Neural cell (in vitro differentiated cells): ENCODE data around the gene HSD17B8. TPM values are rescaled to one million over a fixed set of nuclear protein-coding genes. Genes with fewer than 3 reads are reported as not detected.

ENCODE experiments used
- H2AFZ ChIP-seq: fragments of 200-600, 300-800 bp; sonication (generic), shearing (Covaris generic); 2 replicates; pipeline ENCODE4 v1.6.0; 2014; ENCODE audit warnings: low read depth, mild to moderate bottlenecking, antibody characterized with exemption, low read length, moderate library complexity
- H3F3A ChIP-seq: fragments of 200-600 bp; shearing (Covaris generic); 2 replicates; pipeline ENCODE4 v1.6.1; 2016; ENCODE audit warnings: mild to moderate bottlenecking, moderate library complexity, mixed read lengths, antibody characterized with exemption, low read length; ENCODE audit not compliant: insufficient read depth, poor library complexity, severe bottlenecking
- H3K27ac ChIP-seq: fragments of 200-600, 300-800 bp; sonication (generic), shearing (Covaris generic); 2 replicates; pipeline ENCODE4 v1.5.1; 2014; ENCODE audit warnings: mild to moderate bottlenecking, low read length, moderate library complexity
- H3K27me3 ChIP-seq: fragments of 300-800, 200-600 bp; sonication (generic), shearing (Covaris generic); 2 replicates; pipeline ENCODE4 v1.6.0; 2014; ENCODE audit warnings: mild to moderate bottlenecking, low read depth, low read length, moderate library complexity; ENCODE audit not compliant: insufficient read depth
- H3K36me3 ChIP-seq: fragments of 300-800, 200-600 bp; sonication (generic), shearing (Covaris generic); 2 replicates; pipeline ENCODE4 v1.5.1; 2014; ENCODE audit warnings: mild to moderate bottlenecking, antibody characterized with exemption, low read length, moderate library complexity; ENCODE audit not compliant: insufficient read depth
- H3K4me2 ChIP-seq: fragments of 300-800, 200-600 bp; sonication (generic), shearing (Covaris generic); 2 replicates; pipeline ENCODE4 v1.6.0; 2014; ENCODE audit warnings: mild to moderate bottlenecking, low read length
- H3K4me3 ChIP-seq: fragments of 300-800, 200-600 bp; sonication (generic), shearing (Covaris generic); 2 replicates; pipeline ENCODE4 v1.5.1; 2014; ENCODE audit warnings: mild to moderate bottlenecking, low read length, moderate library complexity
- H3K79me2 ChIP-seq: fragments of 200-600 bp; shearing (Covaris generic); replicated peaks from 2 replicates; pipeline ENCODE4 v1.6.0; 2014; ENCODE audit warnings: mild to moderate bottlenecking, low read length, moderate library complexity; ENCODE audit not compliant: insufficient read depth
- H3K9ac ChIP-seq: fragments of 300-800, 200-600 bp; sonication (generic), shearing (Covaris generic); 2 replicates; pipeline ENCODE4 v1.6.1; 2016; ENCODE audit warnings: mild to moderate bottlenecking, low read length, mixed read lengths
- H3K9me2 ChIP-seq: fragments of 200-600 bp; shearing (Covaris generic); 2 replicates; pipeline ENCODE4 v1.6.1; 2016; ENCODE audit warnings: mild to moderate bottlenecking, low read length, mixed read lengths; ENCODE audit not compliant: insufficient read depth
- H3K9me3 ChIP-seq: fragments of 200-600, 300-800 bp; sonication (generic), shearing (Covaris generic); 2 replicates; pipeline ENCODE4 v1.6.1; 2016; ENCODE audit warnings: mild to moderate bottlenecking, mixed run types, low read length, moderate library complexity, mixed read lengths
- H4K20me1 ChIP-seq: fragments of 200-600 bp; shearing (Covaris generic); 2 replicates; pipeline ENCODE4 v1.6.1; 2016; ENCODE audit warnings: mild to moderate bottlenecking, mixed run types; ENCODE audit not compliant: insufficient read depth
- CTCF ChIP-seq: fragments of 450-650 bp; IDR thresholded peaks from 2 replicates; pipeline ENCODE4 v1.5.1; 2014; ENCODE audit warnings: antibody characterized with exemption, mild to moderate bottlenecking, moderate library complexity; ENCODE audit not compliant: poor library complexity, severe bottlenecking
- EP300 ChIP-seq: fragments of 450-650 bp; conservative IDR thresholded peaks from 2 replicates; pipeline ENCODE4 v1.6.1; 2014; ENCODE audit warnings: antibody characterized with exemption, mild to moderate bottlenecking, moderate library complexity; ENCODE audit not compliant: poor library complexity, severe bottlenecking
- EZH2 ChIP-seq: fragments of 200-600, 300-800 bp; shearing (Covaris generic), sonication (generic); IDR thresholded peaks from 2 replicates; pipeline ENCODE4 v1.6.1; 2014; ENCODE audit warnings: antibody characterized with exemption, low read length, borderline replicate concordance, mild to moderate bottlenecking; ENCODE audit not compliant: insufficient read depth, poor library complexity, severe bottlenecking
- MXI1 ChIP-seq: fragments of 450-650 bp; conservative IDR thresholded peaks from 2 replicates; pipeline ENCODE4 v1.6.1; 2014; ENCODE audit warnings: antibody characterized with exemption, mild to moderate bottlenecking; ENCODE audit not compliant: poor library complexity, severe bottlenecking
- POLR2AphosphoS5 ChIP-seq: IDR thresholded peaks from 2 replicates; pipeline ENCODE4 v1.6.1; 2012
- RAD21 ChIP-seq: fragments of 450-650 bp; conservative IDR thresholded peaks from 2 replicates; pipeline ENCODE4 v1.6.1; 2014; ENCODE audit warnings: antibody characterized with exemption, mild to moderate bottlenecking, moderate library complexity
- REST ChIP-seq: IDR thresholded peaks from 2 replicates; pipeline ENCODE4 v1.6.1; 2012; ENCODE audit warnings: borderline replicate concordance
- SMC3 ChIP-seq: fragments of 450-650 bp; conservative IDR thresholded peaks from 2 replicates; pipeline ENCODE4 v1.6.1; 2014; ENCODE audit warnings: antibody characterized with exemption, mild to moderate bottlenecking, moderate library complexity; ENCODE audit not compliant: poor library complexity
- TAF1 ChIP-seq: IDR thresholded peaks from 2 replicates; pipeline ENCODE4 v1.6.1; 2012; ENCODE audit warnings: low read depth
- polyA plus RNA-seq: library from polyadenylated mRNA; depleted of rRNA; stranded (reverse); fragments of >200 nt; gene quantifications from 2 replicates; pipeline ENCODE4 v1.2.3, GENCODE V29; 2014

HSD17B8 gene
- polyA plus RNA-seq, 1 donor from 2014 or later = 7.3 TPM

GRCh38 chr6:33164176-33164575, 40.3 kb upstream of the HSD17B8 start:
- H3K9me2 ChIP-seq = no peaks in the 10 kb centered on the region
- H2AFZ ChIP-seq = no peak overlapping the region
- H3K9ac ChIP-seq = no peak overlapping the region
- H4K20me1 ChIP-seq = no peaks in the 10 kb centered on the region
- no peak overlapping the region for H3K4me3 ChIP-seq
- no peak overlapping the region for H3K4me2 ChIP-seq
- no peaks in the 10 kb centered on the region for H3K9me3 ChIP-seq
- no peak for TF ChIP-seq RAD21
- no peaks in the 10 kb centered on the region for H3F3A ChIP-seq
- H3K27me3 ChIP-seq = peaks cover 8% of the 10 kb centered on the region
- H3K27ac ChIP-seq = no peak overlapping the region
- no peaks in the 10 kb centered on the region for H3K36me3 ChIP-seq
- no peaks in the 10 kb centered on the region for H3K79me2 ChIP-seq

- Histone ChIP-seq H3K27ac (no peak overlapping the region), H3K36me3 (no peaks in the 10 kb centered on the region), H3K79me2 (no peaks in the 10 kb centered on the region), H3K9me3 (no peaks in the 10 kb centered on the region), H3K9ac (no peak overlapping the region), H4K20me1 (no peaks in the 10 kb centered on the region), H3K9me2 (no peaks in the 10 kb centered on the region), H3K27me3 (peaks cover 8% of the 10 kb centered on the region), H3F3A (no peaks in the 10 kb centered on the region), H3K4me2 (no peak overlapping the region), H3K4me3 (no peak overlapping the region), H2AFZ (no peak overlapping the region)
- no peak for TF ChIP-seq POLR2AphosphoS5
- no peak for TF ChIP-seq EZH2
- no peak for TF ChIP-seq SMC3
Observed at GRCh38 chr6:33164665-33165373, 39.6 kb upstream of the HSD17B8 start.

- H3K4me3 ChIP-seq = no peak overlapping the region
- no peak overlapping the region for H3K27ac ChIP-seq
- TF ChIP-seq MXI1 (no peak), SMC3 (no peak), POLR2AphosphoS5 (no peak), TAF1 (no peak), CTCF (no peak), EP300 (no peak), REST (no peak), RAD21 (no peak), EZH2 (no peak)
- peaks cover 8% of the 10 kb centered on the region for H3K27me3 ChIP-seq
- no peak overlapping the region for H3K4me2 ChIP-seq
- H2AFZ ChIP-seq = no peak overlapping the region
- H3K9me2 ChIP-seq = no peaks in the 10 kb centered on the region
- H3K9ac ChIP-seq = no peak overlapping the region
- no peaks in the 10 kb centered on the region for H3F3A ChIP-seq
- H3K79me2 ChIP-seq = no peaks in the 10 kb centered on the region
- H3K9me3 ChIP-seq = no peaks in the 10 kb centered on the region
- H3K36me3 ChIP-seq = no peaks in the 10 kb centered on the region
- H4K20me1 ChIP-seq = no peaks in the 10 kb centered on the region
Observed at GRCh38 chr6:33165581-33166258, 38.7 kb upstream of the HSD17B8 start.
